GM18502 (cell line): Measurements from ENCODE around the gene MBD3.

Experiments used
- ATAC-seq: cut with Tn5 transposase; IDR thresholded peaks from one replicate; pipeline ENCODE4 v1.9.1; 2021; ENCODE audit warnings: mild to moderate bottlenecking; ENCODE audit not compliant: unreplicated experiment, poor library complexity

The MBD3 gene

GRCh38 chr19:1524972-1525325 is 67.7 kb downstream of the MBD3 start:
- no peak for ATAC-seq

- no peak for ATAC-seq
These were observed 68.2 kb downstream of the MBD3 start for GRCh38 chr19:1524287-1524971.
